Gastrocnemius medialis (tissue), 4 donors: ENCODE results near the gene SLC39A8.

Experiments used
- POLR2A ChIP-seq, 2 donors: fragments of 450-650 bp; IDR thresholded peaks; one replicate each; pipeline ENCODE4 v1.6.1; 2017; ENCODE audit warnings: antibody characterized with exemption in 2 of 2, mild to moderate bottlenecking in 2 of 2, moderate library complexity in 2 of 2
- TF ChIP-seq, protein P1 (sequence below), 5 experiments: fragments of 450-650 bp in 3 of 5; fragments of 200-600 bp in 2 of 5; sonication (generic) in 2 of 5; IDR thresholded peaks in 4 of 5; conservative IDR thresholded peaks in 1 of 5; 1 replicate in 4 of 5; 2 replicates in 1 of 5; pipeline ENCODE4 v1.5.1; 2016 to 2019; ENCODE audit warnings: antibody characterized with exemption in 5 of 5, mild to moderate bottlenecking in 3 of 5, moderate library complexity in 3 of 5

GRCh38 chr4:102355748-102356147, 10.5 kb upstream of the SLC39A8 start:
- TF ChIP-seq, protein P1, sequence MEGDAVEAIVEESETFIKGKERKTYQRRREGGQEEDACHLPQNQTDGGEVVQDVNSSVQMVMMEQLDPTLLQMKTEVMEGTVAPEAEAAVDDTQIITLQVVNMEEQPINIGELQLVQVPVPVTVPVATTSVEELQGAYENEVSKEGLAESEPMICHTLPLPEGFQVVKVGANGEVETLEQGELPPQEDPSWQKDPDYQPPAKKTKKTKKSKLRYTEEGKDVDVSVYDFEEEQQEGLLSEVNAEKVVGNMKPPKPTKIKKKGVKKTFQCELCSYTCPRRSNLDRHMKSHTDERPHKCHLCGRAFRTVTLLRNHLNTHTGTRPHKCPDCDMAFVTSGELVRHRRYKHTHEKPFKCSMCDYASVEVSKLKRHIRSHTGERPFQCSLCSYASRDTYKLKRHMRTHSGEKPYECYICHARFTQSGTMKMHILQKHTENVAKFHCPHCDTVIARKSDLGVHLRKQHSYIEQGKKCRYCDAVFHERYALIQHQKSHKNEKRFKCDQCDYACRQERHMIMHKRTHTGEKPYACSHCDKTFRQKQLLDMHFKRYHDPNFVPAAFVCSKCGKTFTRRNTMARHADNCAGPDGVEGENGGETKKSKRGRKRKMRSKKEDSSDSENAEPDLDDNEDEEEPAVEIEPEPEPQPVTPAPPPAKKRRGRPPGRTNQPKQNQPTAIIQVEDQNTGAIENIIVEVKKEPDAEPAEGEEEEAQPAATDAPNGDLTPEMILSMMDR (IDR thresholded peaks at IDR 0.05 in 4 of 5, conservative IDR thresholded peaks at IDR 0.05 in 1 of 5): no peak
- no peak for TF ChIP-seq POLR2A (IDR thresholded peaks at IDR 0.05)
